ENCODE data around the gene LST1. TPM values are rescaled to one million over a fixed set of nuclear protein-coding genes. Genes with fewer than 3 reads are reported as not detected.

LST1 gene
- total RNA-seq, 1 donor from 2014 or later, result 127 TPM

DNA sequence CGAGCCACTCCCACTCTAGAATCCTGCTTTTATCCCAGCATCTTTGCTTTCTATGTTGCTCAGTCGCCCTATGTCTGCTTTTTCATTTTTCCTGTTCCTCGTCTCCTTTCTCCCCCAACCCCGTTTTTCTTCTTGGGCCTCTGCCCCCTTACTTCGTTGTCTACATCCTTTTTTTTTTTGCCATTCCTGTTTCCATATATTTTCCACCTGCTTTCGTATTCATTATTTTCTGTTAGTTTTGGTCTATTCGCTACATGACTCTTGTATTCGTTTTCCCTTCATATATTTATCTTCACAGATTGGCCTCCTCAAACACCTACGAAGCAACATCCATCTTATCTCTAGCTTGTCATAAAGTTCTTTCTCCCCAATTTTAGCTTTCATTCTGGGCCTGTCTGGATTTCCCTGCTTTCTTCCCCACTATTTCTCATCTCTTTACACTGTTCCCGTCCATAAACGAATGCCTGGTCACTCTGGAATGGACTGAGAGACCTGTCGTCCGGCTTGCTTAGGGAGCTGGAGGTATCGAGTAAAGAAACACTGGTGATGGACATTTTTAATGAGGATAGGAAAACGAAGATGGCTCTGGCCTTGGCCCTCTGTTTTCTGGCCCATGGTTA lies 35.4 kb downstream of the LST1 start:
- Histone ChIP-seq H3K27me3 (ENCODE audit: low read depth) (no peaks in the 10 kb centered on the region), H3K36me3 (peaks cover 42% of the 10 kb centered on the region), H3K4me1 (peaks cover 22% of the 10 kb centered on the region), H3K4me3 (peak overlapping the region; percentile 80), H3K9me3 (no peaks in the 10 kb centered on the region), H3K27ac (peak overlapping the region; percentile 97)
- intact Hi-C loops (cut with DNase I), result no loop called here
- ATAC-seq, result no peak
- TF ChIP-seq, protein P1, sequence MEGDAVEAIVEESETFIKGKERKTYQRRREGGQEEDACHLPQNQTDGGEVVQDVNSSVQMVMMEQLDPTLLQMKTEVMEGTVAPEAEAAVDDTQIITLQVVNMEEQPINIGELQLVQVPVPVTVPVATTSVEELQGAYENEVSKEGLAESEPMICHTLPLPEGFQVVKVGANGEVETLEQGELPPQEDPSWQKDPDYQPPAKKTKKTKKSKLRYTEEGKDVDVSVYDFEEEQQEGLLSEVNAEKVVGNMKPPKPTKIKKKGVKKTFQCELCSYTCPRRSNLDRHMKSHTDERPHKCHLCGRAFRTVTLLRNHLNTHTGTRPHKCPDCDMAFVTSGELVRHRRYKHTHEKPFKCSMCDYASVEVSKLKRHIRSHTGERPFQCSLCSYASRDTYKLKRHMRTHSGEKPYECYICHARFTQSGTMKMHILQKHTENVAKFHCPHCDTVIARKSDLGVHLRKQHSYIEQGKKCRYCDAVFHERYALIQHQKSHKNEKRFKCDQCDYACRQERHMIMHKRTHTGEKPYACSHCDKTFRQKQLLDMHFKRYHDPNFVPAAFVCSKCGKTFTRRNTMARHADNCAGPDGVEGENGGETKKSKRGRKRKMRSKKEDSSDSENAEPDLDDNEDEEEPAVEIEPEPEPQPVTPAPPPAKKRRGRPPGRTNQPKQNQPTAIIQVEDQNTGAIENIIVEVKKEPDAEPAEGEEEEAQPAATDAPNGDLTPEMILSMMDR (IDR thresholded peaks at IDR 0.05), result no peak
- DNase-seq, result no peak

DNA sequence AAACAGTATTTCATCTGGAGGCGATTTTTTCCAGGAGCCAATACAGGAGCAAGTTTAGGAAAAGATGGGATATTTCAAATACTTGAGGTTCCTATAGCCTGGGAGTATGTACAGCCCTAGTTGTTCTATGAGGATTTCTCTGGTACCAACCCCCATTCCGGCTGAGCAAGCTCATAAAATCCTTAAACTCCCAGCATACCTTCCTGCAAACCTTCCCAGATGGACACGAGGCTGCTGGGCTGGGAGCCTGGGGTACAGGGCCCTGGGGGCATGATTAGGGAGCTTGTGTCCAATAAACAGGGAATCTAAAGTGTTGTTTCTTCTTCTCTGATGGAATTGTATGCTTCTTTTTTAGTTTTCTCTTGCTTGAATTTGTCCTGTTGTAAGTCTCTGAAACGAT lies 35.9 kb downstream of the LST1 start:
- TF ChIP-seq, protein P1 (IDR thresholded peaks at IDR 0.05), result no peak
- peaks cover 22% of the 10 kb centered on the region for H3K4me1 ChIP-seq
- H3K9me3 ChIP-seq, result no peaks in the 10 kb centered on the region
- DNase-seq (no peak), ATAC-seq (no peak)
- peaks cover 48% of the 10 kb centered on the region for H3K36me3 ChIP-seq
- intact Hi-C loops (cut with DNase I), result no loop called here
- H3K4me3 ChIP-seq, result peak overlapping the region; percentile 80
- peak overlapping the region; percentile 97 for H3K27ac ChIP-seq
- no peaks in the 10 kb centered on the region for H3K27me3 ChIP-seq (ENCODE audit: low read depth)

DNA sequence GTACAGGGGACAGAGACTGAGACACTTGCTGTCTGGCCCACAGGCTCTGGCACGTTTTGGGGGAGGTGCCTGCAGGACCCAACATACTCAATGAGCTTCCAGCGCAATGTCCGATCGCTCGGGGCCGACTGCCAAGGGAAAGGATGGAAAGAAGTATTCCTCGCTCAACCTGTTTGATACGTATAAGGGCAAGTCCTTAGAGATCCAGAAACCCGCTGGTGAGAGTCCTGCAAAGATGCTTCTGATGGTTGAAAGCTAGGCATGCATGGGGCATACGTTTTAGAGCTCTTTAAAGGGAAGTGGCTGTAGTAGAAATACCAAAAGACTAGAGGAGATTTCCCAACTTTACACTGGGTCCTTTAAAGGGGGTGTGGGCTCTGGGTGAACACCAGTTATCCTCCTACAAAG lies 36.6 kb downstream of the LST1 start:
- no peaks in the 10 kb centered on the region for H3K9me3 ChIP-seq
- ATAC-seq (no peak), DNase-seq (peak; percentile 66)
- H3K4me1 ChIP-seq, result peaks cover 22% of the 10 kb centered on the region
- H3K36me3 ChIP-seq, result peaks cover 55% of the 10 kb centered on the region
- peak overlapping the region; percentile 97 for H3K27ac ChIP-seq
- H3K4me3 ChIP-seq, result no peak overlapping the region
- TF ChIP-seq, protein P1 (IDR thresholded peaks at IDR 0.05), result no peak
- H3K27me3 ChIP-seq (ENCODE audit: low read depth), result no peaks in the 10 kb centered on the region
- intact Hi-C loops (cut with DNase I), result no loop called here

DNA sequence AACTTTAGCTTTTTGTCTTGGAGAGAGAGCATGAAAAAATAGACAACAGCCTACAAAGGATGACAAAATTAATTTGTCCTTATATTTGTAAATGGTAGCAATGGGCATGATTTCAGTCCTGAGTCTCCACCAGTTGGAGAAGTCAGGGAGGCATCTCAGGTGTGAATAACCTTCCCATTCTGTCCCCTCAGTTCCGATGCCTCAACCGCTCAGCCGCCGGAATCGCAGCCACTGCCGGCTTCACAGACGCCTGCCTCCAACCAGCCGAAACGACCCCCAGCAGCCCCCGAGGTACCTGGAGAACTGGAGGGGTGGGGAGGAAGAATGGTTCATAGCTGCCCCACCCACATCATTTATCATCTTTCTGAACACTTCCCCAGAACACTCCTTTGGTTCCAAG lies 38.0 kb downstream of the LST1 start:
- Histone ChIP-seq H3K27ac (no peak overlapping the region), H3K27me3 (ENCODE audit: low read depth) (no peaks in the 10 kb centered on the region), H3K36me3 (peaks cover 69% of the 10 kb centered on the region), H3K4me3 (no peak overlapping the region), H3K9me3 (no peaks in the 10 kb centered on the region), H3K4me1 (peaks cover 22% of the 10 kb centered on the region)
- intact Hi-C loops (cut with DNase I), result no loop called here
- ATAC-seq (no peak), DNase-seq (no peak)
- TF ChIP-seq, protein P1 (IDR thresholded peaks at IDR 0.05), result no peak

DNA sequence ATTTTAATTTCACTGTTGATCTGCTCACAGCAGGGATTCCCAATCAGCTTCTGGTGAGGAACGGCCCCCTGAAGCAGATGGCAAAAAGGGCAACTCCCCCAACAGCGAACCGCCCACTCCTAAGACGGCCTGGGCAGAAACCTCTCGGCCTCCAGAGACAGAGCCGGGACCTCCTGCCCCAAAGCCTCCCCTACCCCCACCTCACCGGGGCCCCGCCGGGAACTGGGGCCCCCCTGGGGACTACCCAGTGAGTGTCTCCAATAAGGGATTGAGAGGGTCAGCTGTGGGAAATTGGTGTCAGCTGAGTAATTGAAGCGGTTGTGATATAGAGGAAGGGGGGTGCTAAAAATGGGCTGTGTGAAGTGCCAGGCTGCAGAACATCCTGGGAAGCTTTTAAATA lies 40.9 kb downstream of the LST1 start:
- no peak overlapping the region for H3K27ac ChIP-seq
- no peaks in the 10 kb centered on the region for H3K27me3 ChIP-seq (ENCODE audit: low read depth)
- peaks cover 9% of the 10 kb centered on the region for H3K4me1 ChIP-seq
- intact Hi-C loops (cut with DNase I), result no loop called here
- ATAC-seq, result no peak
- H3K9me3 ChIP-seq, result no peaks in the 10 kb centered on the region
- peaks cover 97% of the 10 kb centered on the region for H3K36me3 ChIP-seq
- DNase-seq, result no peak
- no peak overlapping the region for H3K4me3 ChIP-seq
- TF ChIP-seq, protein P1 (IDR thresholded peaks at IDR 0.05), result no peak

Data from lower lobe of right lung (tissue), 2 donors.